ENCODE measurements around the gene C15orf39. TPM values are rescaled to one million over a fixed set of nuclear protein-coding genes. Genes with fewer than 3 reads are reported as not detected.

C15orf39 gene
- total RNA-seq, 3 donors from 2014 or later = 7.7 to 17.4 (median 11.5) TPM

GRCh38 chr15:75202251-75203016, 752 bp downstream of the C15orf39 start:
- no peaks in the 10 kb centered on the region for H3K27me3 ChIP-seq
- H3K4me1 ChIP-seq = peaks cover 4 to 25% of the 10 kb centered on the region in 2 donors
- no peaks in the 10 kb centered on the region for H3K36me3 ChIP-seq
- DNase-seq (ENCODE audit: low spot score in 2 of 2) = peak; percentile 66 to 70
- H3K27ac ChIP-seq = peak overlapping the region; percentile 96
- intact Hi-C loops (cut with DNase I; ENCODE audit: low total_unique reads) = loop anchor here (5.0 kb wide), 1 partner anchor 170 kb away; no protein-coding TSS in a partner anchor
- no peaks in the 10 kb centered on the region for H3K9me3 ChIP-seq
- H3K4me3 ChIP-seq = peak overlapping the region; percentile 92 to 98 (median 93)
- TF ChIP-seq, protein P1, sequence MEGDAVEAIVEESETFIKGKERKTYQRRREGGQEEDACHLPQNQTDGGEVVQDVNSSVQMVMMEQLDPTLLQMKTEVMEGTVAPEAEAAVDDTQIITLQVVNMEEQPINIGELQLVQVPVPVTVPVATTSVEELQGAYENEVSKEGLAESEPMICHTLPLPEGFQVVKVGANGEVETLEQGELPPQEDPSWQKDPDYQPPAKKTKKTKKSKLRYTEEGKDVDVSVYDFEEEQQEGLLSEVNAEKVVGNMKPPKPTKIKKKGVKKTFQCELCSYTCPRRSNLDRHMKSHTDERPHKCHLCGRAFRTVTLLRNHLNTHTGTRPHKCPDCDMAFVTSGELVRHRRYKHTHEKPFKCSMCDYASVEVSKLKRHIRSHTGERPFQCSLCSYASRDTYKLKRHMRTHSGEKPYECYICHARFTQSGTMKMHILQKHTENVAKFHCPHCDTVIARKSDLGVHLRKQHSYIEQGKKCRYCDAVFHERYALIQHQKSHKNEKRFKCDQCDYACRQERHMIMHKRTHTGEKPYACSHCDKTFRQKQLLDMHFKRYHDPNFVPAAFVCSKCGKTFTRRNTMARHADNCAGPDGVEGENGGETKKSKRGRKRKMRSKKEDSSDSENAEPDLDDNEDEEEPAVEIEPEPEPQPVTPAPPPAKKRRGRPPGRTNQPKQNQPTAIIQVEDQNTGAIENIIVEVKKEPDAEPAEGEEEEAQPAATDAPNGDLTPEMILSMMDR (IDR thresholded peaks at IDR 0.05) = peak in 2 of 3 donors; percentile 8 to 17
- TF ChIP-seq POLR2A (IDR thresholded peaks at IDR 0.05) = no peak
- TF ChIP-seq POLR2AphosphoS5 (IDR thresholded peaks at IDR 0.05) = peak; percentile 61 to 67 (median 62)

- intact Hi-C loops (cut with DNase I; ENCODE audit: low total_unique reads) = loop anchor here (5.0 kb wide), 1 partner anchor 171 kb away; no protein-coding TSS in a partner anchor
- Histone ChIP-seq H3K27ac (peak overlapping the region; percentile 96), H3K36me3 (no peaks in the 10 kb centered on the region), H3K4me1 (peaks cover 4 to 25% of the 10 kb centered on the region in 2 donors), H3K9me3 (no peaks in the 10 kb centered on the region), H3K27me3 (no peaks in the 10 kb centered on the region), H3K4me3 (peak overlapping the region; percentile 92 to 98 (median 93))
- peak in 1 of 2 donors; percentile 35 for DNase-seq (ENCODE audit: low spot score in 2 of 2)
- TF ChIP-seq POLR2AphosphoS5 (IDR thresholded peaks at IDR 0.05) = no peak
Measured at GRCh38 chr15:75203017-75203907, 1.6 kb downstream of the C15orf39 start.

GRCh38 chr15:75203908-75204263, 2.2 kb downstream of the C15orf39 start:
- intact Hi-C loops (cut with DNase I; ENCODE audit: low total_unique reads) = loop anchor here (5.0 kb wide), 1 partner anchor 172 kb away; no protein-coding TSS in a partner anchor
- Histone ChIP-seq H3K27me3 (no peaks in the 10 kb centered on the region), H3K9me3 (no peaks in the 10 kb centered on the region), H3K36me3 (no peaks in the 10 kb centered on the region), H3K4me1 (peaks cover 4 to 25% of the 10 kb centered on the region in 2 donors), H3K27ac (peak overlapping the region; percentile 96), H3K4me3 (peak overlapping the region; percentile 92 to 98 (median 93))
- TF ChIP-seq POLR2A (IDR thresholded peaks at IDR 0.05) = no peak
- no peak for TF ChIP-seq POLR2AphosphoS5 (IDR thresholded peaks at IDR 0.05)
- TF ChIP-seq, protein P1 (IDR thresholded peaks at IDR 0.05) = no peak
- DNase-seq (ENCODE audit: low spot score in 2 of 2) = no peak

GRCh38 chr15:75204340-75205063, 2.8 kb downstream of the C15orf39 start:
- Histone ChIP-seq H3K27ac (peak overlapping the region; percentile 96), H3K36me3 (no peaks in the 10 kb centered on the region), H3K4me3 (peak overlapping the region in 1 of 3 donors; percentile 92), H3K4me1 (peaks cover 4 to 25% of the 10 kb centered on the region in 2 donors), H3K27me3 (no peaks in the 10 kb centered on the region), H3K9me3 (no peaks in the 10 kb centered on the region)
- TF ChIP-seq POLR2AphosphoS5 (IDR thresholded peaks at IDR 0.05) = peak; percentile 64 to 90 (median 86)
- TF ChIP-seq POLR2A (IDR thresholded peaks at IDR 0.05) = no peak
- TF ChIP-seq, protein P1 (IDR thresholded peaks at IDR 0.05) = peak; percentile 34 to 95 (median 92)
- peak; percentile 90 to 92 for DNase-seq (ENCODE audit: low spot score in 2 of 2)
- intact Hi-C loops (cut with DNase I; ENCODE audit: low total_unique reads) = loop anchor here (5.0 kb wide), 1 partner anchor 172 kb away; no protein-coding TSS in a partner anchor

DNA sequence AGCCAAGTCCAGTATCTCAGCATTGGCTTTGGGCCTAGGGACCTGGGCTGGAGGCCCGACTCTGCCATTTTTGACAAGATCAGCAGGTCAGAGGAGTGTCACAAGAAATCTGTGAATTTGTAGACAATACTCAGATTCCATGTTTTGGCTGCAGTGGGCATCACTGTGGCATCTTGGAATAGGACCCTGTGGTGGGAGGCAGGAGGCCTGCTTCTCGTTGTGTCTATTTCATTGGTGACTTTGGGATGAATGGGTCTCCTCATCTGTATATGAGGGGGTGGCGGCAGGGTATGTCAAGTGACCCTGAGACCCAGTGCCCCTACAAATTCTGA, 3.3 kb downstream of the C15orf39 start:
- intact Hi-C loops (cut with DNase I; ENCODE audit: low total_unique reads) = no loop called here
- DNase-seq (ENCODE audit: low spot score in 2 of 2) = no peak
- no peaks in the 10 kb centered on the region for H3K27me3 ChIP-seq
- H3K9me3 ChIP-seq = no peaks in the 10 kb centered on the region
- H3K27ac ChIP-seq = no peak overlapping the region
- no peak overlapping the region for H3K4me3 ChIP-seq
- TF ChIP-seq POLR2A (IDR thresholded peaks at IDR 0.05) (no peak), POLR2AphosphoS5 (IDR thresholded peaks at IDR 0.05) (no peak)
- TF ChIP-seq, protein P1 (IDR thresholded peaks at IDR 0.05) = no peak
- no peaks in the 10 kb centered on the region for H3K36me3 ChIP-seq
- H3K4me1 ChIP-seq = peaks cover 4 to 25% of the 10 kb centered on the region in 2 donors

Measured in breast epithelium (tissue), 4 donors.